ENCODE measurements around the gene ASPRV1. TPM values are rescaled to one million over a fixed set of nuclear protein-coding genes. Genes with fewer than 3 reads are reported as not detected.

ASPRV1 gene
- total RNA-seq, 1 donor from 2014 or later, result 0.26 TPM

DNA sequence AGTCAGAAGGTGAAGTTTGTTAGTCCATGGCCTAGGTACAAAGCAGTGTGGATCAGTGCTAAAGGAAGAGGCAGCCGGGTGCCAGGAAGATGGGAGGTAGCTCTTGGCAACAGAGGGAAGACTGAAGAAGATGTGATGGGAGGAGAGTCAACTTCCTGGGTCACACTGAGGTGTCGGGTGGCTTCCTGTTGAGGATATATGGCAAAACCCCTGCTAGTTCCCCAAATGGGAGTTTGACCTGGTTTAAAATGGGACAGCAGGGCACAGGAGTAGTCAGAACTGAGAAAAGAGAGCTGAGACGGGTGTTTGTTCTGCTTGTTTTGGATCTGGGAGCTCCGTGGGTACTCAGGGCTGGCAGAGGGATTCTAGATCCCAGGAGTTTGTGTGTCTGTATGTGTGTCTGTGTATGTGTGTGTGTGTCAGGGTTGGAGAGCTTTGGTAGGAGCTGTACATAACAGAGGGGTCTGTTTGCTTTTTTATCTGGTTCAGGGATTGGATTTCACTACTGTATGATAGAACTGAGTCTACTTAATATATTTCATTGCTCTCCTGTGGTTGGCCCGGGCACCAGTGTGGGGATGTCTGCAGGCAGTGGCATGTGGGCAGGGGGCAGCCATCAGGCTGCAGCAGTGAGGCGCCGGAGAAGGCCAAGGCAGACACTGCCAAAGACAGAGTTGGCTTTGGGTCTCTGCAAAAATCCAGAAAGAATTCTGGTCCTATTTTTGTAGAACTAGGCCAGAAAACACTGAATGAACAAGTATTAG is 29.4 kb downstream of the ASPRV1 start:
- no peak for FAIRE-seq

DNA sequence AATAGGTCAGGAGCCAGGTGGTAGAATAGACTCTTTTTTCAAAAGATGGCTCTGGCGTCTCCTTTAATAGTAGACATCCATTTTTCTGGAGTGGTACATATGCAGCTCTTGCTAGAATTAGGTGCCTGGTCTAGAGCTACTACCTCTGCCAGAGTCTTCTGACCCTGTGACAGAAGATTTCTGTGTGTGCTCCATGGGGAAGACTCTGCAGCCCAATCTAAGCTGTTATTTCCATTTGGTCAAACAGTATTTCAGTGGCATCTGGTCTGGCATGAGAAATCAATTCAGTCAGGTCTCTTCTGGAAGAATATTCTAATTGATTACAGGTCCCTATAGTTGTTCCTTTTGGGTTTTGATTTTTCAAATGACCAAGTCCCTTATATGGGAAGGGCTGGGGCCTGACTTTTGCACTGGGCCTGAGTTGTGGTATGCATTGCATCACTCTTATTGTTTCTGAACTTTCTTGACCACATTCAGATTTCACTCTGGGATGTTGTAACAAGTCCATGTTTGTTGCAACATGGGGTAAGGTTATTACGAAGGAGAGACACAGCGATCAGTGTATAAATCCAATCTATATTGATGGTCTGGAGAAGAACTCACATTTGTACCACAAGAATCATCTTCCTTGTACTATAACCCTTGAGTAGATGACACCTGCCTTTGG is 34.4 kb downstream of the ASPRV1 start:
- no peak overlapping the region for H3K4me3 ChIP-seq (ENCODE audit: low read depth, low read length)
- peaks cover 13% of the 10 kb centered on the region for H3K36me3 ChIP-seq (ENCODE audit: control insufficient read depth, insufficient read depth, low read length)
- H3K27me3 ChIP-seq (ENCODE audit: control insufficient read depth, insufficient read depth, low read length), result no peaks in the 10 kb centered on the region
- FAIRE-seq (peak; percentile 13), DNase-seq (ENCODE audit: low read depth) (peak; percentile 68)
- TF ChIP-seq CTCF (IDR thresholded peaks at IDR 0.05; ENCODE audit: insufficient read depth, low read length, severe bottlenecking), result no peak

More for the DNA sequence above, 29.4 kb downstream of the ASPRV1 start:
- Histone ChIP-seq H3K4me3 (ENCODE audit: low read depth, low read length) (no peak overlapping the region), H3K36me3 (ENCODE audit: control insufficient read depth, insufficient read depth, low read length) (peaks cover 20% of the 10 kb centered on the region), H3K27me3 (ENCODE audit: control insufficient read depth, insufficient read depth, low read length) (no peaks in the 10 kb centered on the region)
- TF ChIP-seq CTCF (IDR thresholded peaks at IDR 0.05; ENCODE audit: insufficient read depth, low read length, severe bottlenecking), result no peak
- DNase-seq (ENCODE audit: low read depth), result no peak

DNA sequence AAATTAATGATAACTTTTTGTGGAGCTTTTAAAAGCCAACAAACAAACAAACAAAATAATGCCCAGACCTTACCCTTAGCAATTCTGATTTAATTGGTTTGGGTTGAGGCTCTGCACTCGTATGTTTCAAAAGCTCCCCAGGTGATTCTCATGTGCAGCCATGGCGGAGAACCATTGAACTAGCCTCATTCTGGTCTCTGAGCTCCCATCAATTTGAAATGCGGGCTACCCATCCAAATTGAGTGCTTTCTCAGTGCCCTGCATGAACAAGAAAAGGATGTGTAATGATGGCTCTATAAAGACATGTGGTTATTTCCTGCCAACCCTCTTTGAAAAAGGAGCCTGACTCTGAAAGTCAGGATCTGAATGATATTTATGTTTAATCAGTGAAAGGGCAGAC is 38.3 kb downstream of the ASPRV1 start:
- H3K27me3 ChIP-seq (ENCODE audit: control insufficient read depth, insufficient read depth, low read length), result no peaks in the 10 kb centered on the region
- H3K4me3 ChIP-seq (ENCODE audit: low read depth, low read length), result no peak overlapping the region
- H3K36me3 ChIP-seq (ENCODE audit: control insufficient read depth, insufficient read depth, low read length), result peaks cover 16% of the 10 kb centered on the region
- FAIRE-seq, result no peak
- TF ChIP-seq CTCF (IDR thresholded peaks at IDR 0.05; ENCODE audit: insufficient read depth, low read length, severe bottlenecking), result no peak
- no peak for DNase-seq (ENCODE audit: low read depth)

GRCh38 chr2:69918401-69918800 is 43.0 kb downstream of the ASPRV1 start:
- no peak for TF ChIP-seq CTCF (IDR thresholded peaks at IDR 0.05; ENCODE audit: insufficient read depth, low read length, severe bottlenecking)
- H3K36me3 ChIP-seq (ENCODE audit: control insufficient read depth, insufficient read depth, low read length), result peaks cover 13% of the 10 kb centered on the region
- no peak overlapping the region for H3K4me3 ChIP-seq (ENCODE audit: low read depth, low read length)
- H3K27me3 ChIP-seq (ENCODE audit: control insufficient read depth, insufficient read depth, low read length), result no peaks in the 10 kb centered on the region
- DNase-seq (ENCODE audit: low read depth) (no peak), FAIRE-seq (no peak)

DNA sequence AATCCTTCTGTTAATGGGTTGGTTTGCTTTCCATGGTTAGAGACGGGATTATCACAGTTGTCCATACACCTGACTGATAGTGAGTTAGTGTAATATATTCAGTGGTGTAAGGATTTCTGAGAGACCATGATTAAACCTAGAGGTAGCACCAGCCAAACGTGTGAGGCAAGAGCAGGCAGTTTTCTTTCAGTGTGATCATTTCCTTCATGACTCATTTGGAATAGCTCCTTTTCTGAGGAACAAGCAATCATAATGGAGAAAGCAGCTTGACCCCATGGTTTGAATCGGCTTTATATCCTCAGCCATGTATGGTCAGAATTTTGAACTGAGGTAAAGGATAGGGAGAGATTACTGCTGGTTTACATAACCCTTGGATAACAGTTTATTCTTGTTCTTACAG is 43.6 kb downstream of the ASPRV1 start:
- H3K36me3 ChIP-seq (ENCODE audit: control insufficient read depth, insufficient read depth, low read length), result peaks cover 11% of the 10 kb centered on the region
- no peak overlapping the region for H3K4me3 ChIP-seq (ENCODE audit: low read depth, low read length)
- no peak for TF ChIP-seq CTCF (IDR thresholded peaks at IDR 0.05; ENCODE audit: insufficient read depth, low read length, severe bottlenecking)
- DNase-seq (ENCODE audit: low read depth) (peak; percentile 93), FAIRE-seq (peak; percentile 32)
- H3K27me3 ChIP-seq (ENCODE audit: control insufficient read depth, insufficient read depth, low read length), result no peaks in the 10 kb centered on the region

All from bronchial epithelial cell (primary cell).